GM15510 (cell line): ENCODE measurements around the gene BCAS3.
A peak's percentile ranks its signal among the peaks of the same experiment; 100 is the strongest.

Experiments
- POLR2A ChIP-seq: IDR thresholded peaks from 3 replicates; pipeline ENCODE4 v1.6.1; 2011; ENCODE audit warnings: borderline replicate concordance; ENCODE audit not compliant: insufficient read length; ENCODE audit errors: extremely low read depth

The BCAS3 gene

DNA sequence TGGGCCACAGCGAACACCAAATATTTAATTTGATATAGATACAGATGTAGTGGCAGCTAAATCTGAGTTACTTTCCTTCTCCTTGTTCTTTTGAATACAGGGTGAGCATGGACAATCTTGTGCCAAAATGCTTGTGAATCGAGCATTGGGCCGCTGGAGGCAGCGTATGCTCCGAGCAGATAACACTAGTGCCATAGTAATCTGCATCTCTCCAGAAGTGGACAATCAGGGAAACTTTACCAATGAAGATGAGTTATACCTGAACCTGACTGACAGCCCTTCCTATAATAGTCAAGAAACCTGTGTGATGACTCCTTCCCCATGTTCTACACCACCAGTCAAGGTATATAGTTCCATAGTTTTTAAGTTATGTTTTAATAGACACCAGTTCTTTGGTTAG lies 21.2 kb upstream of the BCAS3 start:
- TF ChIP-seq POLR2A: no peak

DNA sequence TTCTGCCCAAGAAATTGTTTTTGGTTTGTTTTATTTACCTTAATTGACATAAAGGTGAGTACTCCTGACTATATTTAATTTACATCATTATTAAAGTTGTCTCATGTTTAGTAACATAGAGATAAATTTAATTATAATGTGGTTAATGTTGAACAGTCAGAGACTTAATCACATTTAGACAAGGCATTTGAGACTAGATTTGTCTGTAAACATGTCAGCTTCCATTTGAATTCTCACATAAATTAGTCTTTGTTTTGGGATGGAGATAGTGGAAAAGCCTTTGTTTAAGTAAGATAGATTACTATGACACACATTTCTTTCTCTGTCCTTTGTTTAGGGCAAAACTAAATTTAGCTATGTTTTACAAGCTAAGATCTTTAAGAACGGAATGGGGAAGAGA lies 18.5 kb upstream of the BCAS3 start:
- TF ChIP-seq POLR2A: no peak

DNA sequence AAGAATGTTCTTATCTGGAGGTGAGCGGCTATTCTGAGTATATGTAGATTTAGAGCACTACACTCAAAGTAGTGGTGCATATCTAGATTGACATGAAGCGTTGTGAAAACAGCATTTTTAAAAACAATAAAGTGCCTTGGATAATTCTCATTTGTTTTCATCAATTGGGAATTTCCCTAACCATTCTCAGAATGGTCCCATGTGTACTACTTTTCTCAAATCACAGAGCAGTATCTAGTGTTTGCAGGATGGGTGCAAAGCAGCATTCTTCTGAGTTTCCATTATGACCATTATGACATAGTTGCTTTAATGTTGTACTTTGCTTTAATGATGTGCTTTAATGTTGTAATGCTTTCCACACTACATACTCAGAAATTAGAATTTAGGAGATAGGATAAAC lies 16.2 kb upstream of the BCAS3 start:
- TF ChIP-seq POLR2A: no peak

DNA sequence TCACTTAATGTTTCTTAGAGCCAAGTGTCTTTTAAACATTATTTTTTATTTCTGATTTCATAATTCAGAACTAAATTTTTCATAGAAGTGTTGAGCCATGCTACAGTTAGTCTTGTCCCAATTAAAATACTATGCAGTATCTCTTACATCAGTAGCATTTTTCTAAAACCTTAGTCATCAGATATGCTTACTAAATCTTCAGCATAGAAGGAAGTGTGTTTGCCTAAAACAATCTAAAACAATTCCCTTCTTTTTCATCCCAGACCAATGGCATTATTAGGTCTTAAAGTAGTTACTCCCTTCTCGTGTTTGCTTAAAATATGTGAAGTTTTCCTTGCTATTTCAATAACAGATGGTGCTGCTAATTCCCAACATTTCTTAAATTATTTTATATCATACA lies 13.6 kb upstream of the BCAS3 start:
- TF ChIP-seq POLR2A: no peak

DNA sequence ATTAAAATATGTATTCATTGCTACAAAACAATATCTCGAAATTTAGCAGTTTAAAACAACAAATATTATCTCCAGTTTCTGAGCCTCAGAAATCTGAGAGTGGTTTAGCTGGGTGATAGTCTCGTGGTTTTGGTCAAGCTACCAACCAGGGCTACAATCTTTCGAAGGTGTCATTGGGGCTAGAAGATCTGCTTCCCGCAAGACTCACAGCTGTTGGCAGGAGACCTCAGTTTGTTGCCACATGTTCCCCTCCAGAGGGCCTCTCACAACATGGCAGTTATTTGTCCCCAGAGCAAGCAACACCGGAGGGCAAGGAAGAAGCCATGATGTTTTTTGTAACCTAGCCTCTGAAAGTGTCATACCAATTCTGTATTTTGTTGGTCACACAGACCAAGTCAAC lies 12.0 kb upstream of the BCAS3 start:
- TF ChIP-seq POLR2A: no peak

DNA sequence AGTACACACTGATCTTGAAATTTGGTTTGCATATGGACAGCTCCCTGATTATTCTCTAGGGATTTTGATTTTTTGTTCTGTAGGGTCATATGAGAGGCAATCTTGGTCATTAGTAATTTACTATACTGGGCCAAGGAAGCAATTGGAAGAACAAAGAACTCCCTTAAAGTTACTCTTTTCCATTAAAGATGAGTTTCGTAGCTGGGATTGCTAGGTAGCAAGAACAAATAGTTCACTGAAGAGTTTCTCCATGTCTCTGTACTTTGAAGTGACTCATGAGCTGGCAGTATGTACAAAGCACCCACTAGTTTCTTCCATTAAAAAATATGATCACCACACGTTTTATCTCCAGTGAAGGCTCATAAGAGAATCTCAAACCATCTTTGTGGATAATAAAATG lies 6.2 kb upstream of the BCAS3 start:
- no peak for TF ChIP-seq POLR2A

DNA sequence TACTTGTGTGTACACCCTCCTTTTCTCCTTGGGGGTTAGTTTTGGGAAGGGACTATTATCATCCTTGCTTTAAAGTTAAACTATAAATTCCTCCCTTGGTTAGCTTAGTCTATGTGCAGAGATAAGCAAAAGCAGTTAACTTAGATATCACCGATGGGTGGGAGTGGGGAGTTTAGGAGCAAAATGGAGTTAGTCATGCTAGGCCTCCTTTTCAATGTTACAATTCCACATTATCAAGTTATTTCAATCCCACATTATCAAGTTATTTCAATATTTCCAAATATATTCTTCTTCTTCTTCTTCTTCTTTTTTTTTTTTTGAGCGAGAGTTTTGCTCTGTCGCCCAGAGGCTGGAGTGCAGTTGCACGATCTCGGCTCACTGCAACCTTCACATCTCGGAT lies 1.7 kb upstream of the BCAS3 start:
- no peak for TF ChIP-seq POLR2A

DNA sequence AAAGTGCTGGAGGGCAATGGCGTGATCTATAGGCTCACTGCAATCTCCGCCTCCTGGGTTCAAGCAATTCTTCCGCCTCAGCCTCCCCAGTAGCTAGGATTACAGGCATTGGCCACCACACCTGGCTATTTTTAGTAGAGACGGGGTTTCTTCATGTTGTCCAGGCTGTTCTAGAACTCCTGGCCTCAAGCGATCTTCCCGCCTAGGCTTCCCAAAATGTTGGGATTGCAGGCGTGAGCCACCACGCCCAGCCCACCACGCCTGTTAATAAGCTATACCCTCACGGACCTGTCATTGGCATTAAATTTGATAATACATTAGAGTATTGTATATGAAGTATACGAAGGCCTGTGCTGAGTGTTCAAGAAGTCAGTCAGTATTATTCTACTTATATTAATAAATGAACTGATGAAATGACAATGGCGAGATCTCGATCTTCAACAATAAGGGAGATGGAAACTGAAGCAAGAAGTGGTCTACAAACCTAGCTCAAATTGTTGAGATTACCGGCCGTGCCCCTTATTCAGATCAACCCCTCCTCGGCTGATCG lies 818 bp upstream of the BCAS3 start:
- TF ChIP-seq POLR2A: peak; percentile 62

DNA sequence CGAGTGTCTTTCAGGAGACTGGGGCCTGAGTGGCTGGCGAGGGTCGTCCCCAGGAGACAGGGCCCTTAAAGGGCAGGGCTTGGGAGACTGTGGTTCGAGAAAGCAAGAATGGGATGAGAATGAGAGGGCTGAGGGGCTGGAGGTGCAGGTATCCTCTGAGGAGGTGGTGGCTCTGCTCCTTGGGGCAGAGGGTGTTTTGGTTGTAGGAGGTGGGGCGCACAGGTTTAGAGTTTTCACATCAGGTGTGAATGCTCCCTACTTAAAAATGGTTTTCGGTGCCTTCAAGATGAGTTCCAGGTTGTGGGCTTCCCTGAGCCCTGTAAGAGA lies 430 bp downstream of the BCAS3 start:
- no peak for TF ChIP-seq POLR2A

DNA sequence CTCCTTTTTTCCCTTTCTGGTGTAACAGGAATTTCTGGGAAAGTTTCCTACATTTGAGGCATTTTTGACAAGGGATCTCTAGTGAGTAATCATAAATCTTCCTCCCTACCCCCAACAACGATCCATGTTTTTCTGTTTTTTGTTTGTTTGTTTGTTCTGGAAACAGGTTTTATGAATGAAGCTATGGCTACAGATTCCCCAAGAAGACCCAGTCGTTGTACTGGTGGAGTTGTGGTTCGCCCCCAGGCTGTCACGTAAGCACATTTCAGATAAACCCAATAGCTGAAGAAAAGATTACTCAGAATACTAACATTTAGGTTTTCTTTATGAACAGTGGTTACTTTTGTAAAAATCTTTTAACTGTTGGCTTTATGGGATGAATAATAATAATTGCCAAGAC lies 1.6 kb downstream of the BCAS3 start:
- no peak for TF ChIP-seq POLR2A

DNA sequence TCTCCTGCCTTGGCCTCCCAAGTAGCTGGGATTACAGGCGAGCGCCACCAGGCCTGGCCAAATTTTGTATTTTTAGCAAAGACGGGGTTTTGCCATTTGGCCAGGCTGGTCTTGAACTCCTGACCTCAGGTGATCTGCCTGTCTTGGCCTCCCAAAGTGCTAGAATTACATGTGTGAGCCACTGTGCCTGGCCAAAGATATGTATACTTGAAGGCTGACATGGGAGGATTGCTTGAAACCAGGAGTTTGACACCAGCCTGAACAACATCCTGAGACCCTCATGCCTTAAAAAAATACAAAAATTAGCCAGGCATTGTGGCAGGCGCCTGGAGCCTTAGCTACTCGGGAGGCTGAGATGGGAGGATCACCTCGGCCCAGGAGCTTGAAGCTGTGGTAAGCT lies 3.1 kb downstream of the BCAS3 start:
- TF ChIP-seq POLR2A: no peak

DNA sequence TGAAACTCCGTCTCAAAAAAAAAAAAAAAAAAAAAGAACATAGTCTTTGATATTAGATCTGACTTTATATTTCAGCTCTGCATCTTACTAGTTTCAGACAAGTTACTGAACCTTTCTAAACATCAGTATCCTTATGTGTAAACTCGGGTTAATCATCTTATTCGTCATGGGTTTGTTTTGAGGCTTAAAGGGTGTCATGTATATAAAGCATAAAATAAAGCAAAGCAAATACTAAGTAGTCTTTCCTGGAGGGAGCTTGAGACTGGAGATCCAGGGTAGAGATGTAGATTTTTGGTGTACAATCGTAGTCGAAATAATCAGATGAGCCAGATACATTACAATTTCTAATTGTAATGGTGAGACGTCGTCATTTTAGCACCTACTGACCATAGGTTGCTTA lies 7.8 kb downstream of the BCAS3 start:
- TF ChIP-seq POLR2A: no peak

DNA sequence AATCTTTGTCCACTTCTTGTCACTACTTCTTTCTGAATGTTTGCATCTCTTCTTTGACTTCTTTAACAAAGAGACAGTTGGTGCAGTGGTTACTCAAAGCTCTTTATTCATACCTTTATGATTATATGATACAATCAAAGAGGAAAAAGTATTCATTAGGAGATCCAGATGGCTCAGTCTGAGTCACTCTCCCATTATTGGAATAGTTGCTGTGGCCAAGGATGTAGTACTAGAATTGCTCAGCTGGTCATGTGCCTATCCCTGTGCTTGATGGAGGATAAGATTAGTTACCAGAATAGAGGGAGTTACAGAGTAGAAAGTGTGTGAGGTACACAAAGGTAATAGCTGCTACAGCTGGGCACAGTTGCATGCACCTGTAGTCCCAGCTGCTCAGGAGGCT lies 18.3 kb downstream of the BCAS3 start:
- TF ChIP-seq POLR2A: no peak

DNA sequence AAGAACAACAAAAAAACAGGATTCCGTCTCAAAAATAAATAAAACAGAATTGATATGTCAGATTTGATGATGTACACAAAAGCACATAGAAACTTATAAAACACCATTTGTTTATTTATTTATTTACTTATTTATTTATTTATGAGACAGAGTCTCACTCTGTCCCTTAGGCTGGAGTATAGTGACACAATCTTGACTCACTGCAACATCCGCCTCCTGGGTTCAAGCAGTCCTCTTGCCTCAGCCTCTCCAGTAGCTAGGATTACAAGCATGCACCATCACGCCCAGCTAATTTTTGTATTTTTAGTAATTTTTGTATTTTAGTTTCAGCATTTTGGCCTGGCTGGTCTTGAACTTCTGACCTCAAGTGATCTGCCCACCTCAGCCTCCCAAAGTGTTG lies 21.4 kb downstream of the BCAS3 start:
- TF ChIP-seq POLR2A: no peak

DNA sequence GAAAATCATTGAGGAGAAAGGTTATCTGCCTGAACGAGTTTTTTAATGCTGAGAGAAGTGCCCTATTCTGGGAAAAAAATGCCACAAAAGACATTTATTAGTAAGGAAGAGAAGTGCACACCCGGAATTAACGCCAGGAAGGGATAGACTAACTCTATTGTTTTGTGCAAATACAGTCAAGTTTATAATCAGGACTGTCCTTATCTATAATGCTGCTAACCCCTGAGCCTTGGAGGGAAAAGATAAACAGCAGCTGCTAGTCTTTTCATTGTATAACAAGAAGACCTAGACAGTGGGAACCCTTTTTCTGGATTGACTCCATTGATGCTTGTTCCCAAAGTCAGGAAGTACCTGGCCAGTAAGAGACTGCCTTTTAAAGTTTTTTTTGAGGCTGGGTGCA lies 26.5 kb downstream of the BCAS3 start:
- TF ChIP-seq POLR2A: no peak

DNA sequence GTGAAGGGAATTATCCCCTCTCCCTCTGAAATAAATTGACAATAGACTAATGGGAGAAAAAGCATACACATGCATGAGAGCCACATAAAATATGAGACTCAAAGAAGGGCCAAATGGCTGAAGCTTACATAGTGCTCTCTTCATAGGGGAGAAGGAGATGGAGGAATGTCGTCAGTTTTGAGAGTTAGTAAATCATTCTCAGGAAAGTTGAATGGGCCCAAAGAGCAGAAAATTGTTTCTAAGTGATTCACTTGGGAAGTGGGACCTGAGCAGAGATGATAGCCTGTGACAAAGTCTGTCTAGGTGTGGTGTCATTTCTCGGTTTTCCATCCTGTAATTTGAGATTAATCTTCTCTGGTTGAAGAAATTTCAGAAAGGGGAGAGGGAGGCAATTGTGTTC lies 35.0 kb downstream of the BCAS3 start:
- no peak for TF ChIP-seq POLR2A

DNA sequence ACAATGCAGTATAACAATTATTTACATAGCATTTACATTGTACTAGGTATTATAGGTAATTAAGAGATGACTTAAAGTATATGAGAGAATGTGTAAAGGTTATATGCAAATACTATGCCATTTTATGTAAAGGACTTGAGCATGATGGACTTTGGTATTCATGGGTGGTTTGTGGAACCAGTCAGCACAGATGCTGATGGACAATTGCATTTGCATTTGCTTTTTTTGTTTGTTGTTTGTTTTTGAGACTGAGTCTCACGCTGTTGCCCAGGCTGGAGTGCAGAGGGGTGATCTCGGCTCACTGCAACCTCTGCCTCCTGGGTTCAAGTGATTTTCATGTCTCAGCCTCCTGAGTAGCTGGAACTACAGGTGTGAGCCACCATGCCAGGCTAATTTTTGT lies 36.0 kb downstream of the BCAS3 start:
- no peak for TF ChIP-seq POLR2A
